Stimulated activated CD4-positive, alpha-beta T cell treated with anti-CD3 and anti-CD28 coated beads, Interleukin-15, amount 100 ng/mL, for 1 hour (primary cell): ENCODE measurements around the gene HGF.
"Not testable (repeated sequence)": the region's sequence is repeated elsewhere in the genome, so short reads cannot be mapped to it uniquely, and the experiment has no call there.

Source experiments
- DNase-seq, 2 donors: peaks; one replicate each; pipeline ENCODE4 v3.0.0-alpha.2; 2020; ENCODE audit warnings: low read depth in 1 of 2, low spot score in 1 of 2

The HGF gene

GRCh38 chr7:81769891-81770727 lies at the start of gene HGF:
TSS of gene HGF (minus strand) at chr7:81770047. CDS start at chr7:81769971, 76 bp downstream.
- DNase-seq = no peak

GRCh38 chr7:81816312-81816711 lies 46.5 kb upstream of the HGF start:
- DNase-seq = no peak

- DNase-seq = not testable (repeated sequence)
These were observed 43.1 kb upstream of the HGF start for GRCh38 chr7:81812866-81813476.

GRCh38 chr7:81811956-81812865 lies 42.4 kb upstream of the HGF start:
- DNase-seq = no peak

GRCh38 chr7:81810476-81811155 lies 40.8 kb upstream of the HGF start:
- DNase-seq = no peak

- DNase-seq = not testable (repeated sequence)
These were observed 38.5 kb upstream of the HGF start for GRCh38 chr7:81808310-81808709.

- no peak for DNase-seq
These were observed 33.4 kb upstream of the HGF start for GRCh38 chr7:81803267-81803666.

- DNase-seq = no peak
These were observed 32.4 kb upstream of the HGF start for GRCh38 chr7:81802251-81802650.

- no peak for DNase-seq
These were observed 31.7 kb upstream of the HGF start for GRCh38 chr7:81801532-81801931.

- DNase-seq = no peak
These were observed 22.0 kb upstream of the HGF start for GRCh38 chr7:81791568-81792518.

GRCh38 chr7:81790686-81791085 lies 20.8 kb upstream of the HGF start:
- DNase-seq = no peak

GRCh38 chr7:81790120-81790500 lies 20.3 kb upstream of the HGF start:
- no peak for DNase-seq

GRCh38 chr7:81789406-81790119 lies 19.7 kb upstream of the HGF start:
- no peak for DNase-seq

GRCh38 chr7:81788246-81788645 lies 18.4 kb upstream of the HGF start:
- no peak for DNase-seq

- no peak for DNase-seq
These were observed 14.0 kb upstream of the HGF start for GRCh38 chr7:81783818-81784217.

GRCh38 chr7:81780914-81781693 lies 11.3 kb upstream of the HGF start:
- no peak for DNase-seq

GRCh38 chr7:81779706-81780105 lies 9.9 kb upstream of the HGF start:
- DNase-seq = no peak

- no peak for DNase-seq
These were observed 7.8 kb upstream of the HGF start for GRCh38 chr7:81777697-81778096.
